AG09309 (cell line): Measurements from ENCODE around the gene FERMT1.

Source experiments
- DNase-seq: peaks from one replicate; pipeline ENCODE4 v3.0.0-alpha.2; 2010; ENCODE audit warnings: low read depth
- H3K4me3 ChIP-seq: 2 replicates; pipeline ENCODE4 v1.5.1; 2011; ENCODE audit warnings: mild to moderate bottlenecking, low read depth, low read length, moderate library complexity; ENCODE audit not compliant: control insufficient read depth
- CTCF ChIP-seq: IDR thresholded peaks from 2 replicates; pipeline ENCODE4 v1.5.1; 2011; ENCODE audit warnings: mild to moderate bottlenecking, low read depth, low read length, inconsistent platforms; ENCODE audit not compliant: insufficient read depth, control insufficient read depth; ENCODE audit errors: missing control alignments

The FERMT1 gene

GRCh38 chr20:6066582-6066981 is 56.2 kb downstream of the FERMT1 start:
- no peak overlapping the region for H3K4me3 ChIP-seq
- DNase-seq = no peak
- no peak for TF ChIP-seq CTCF

GRCh38 chr20:6061544-6061943 is 61.3 kb downstream of the FERMT1 start:
- no peak for DNase-seq
- no peak overlapping the region for H3K4me3 ChIP-seq
- TF ChIP-seq CTCF = no peak

DNA sequence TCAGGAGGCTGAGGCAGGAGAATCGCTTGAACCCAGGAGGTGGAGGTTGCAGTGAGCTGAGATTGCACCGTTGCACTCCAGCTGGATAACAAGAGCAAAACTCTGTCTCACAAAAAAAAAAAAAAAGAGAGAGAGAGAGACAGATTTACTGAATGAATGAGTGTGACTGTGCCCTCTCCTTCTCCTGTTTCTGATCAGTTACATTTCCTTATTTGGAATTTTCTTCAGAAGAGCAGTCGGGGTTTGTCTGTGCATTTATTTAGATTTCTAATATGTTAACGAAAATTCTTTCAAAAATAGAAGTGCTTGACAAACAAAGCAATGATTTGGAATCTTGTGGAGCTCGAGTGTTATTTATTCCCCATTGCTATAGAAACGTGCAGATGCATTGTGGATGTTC is 62.6 kb downstream of the FERMT1 start:
- H3K4me3 ChIP-seq = no peak overlapping the region
- DNase-seq = no peak
- TF ChIP-seq CTCF = no peak

DNA sequence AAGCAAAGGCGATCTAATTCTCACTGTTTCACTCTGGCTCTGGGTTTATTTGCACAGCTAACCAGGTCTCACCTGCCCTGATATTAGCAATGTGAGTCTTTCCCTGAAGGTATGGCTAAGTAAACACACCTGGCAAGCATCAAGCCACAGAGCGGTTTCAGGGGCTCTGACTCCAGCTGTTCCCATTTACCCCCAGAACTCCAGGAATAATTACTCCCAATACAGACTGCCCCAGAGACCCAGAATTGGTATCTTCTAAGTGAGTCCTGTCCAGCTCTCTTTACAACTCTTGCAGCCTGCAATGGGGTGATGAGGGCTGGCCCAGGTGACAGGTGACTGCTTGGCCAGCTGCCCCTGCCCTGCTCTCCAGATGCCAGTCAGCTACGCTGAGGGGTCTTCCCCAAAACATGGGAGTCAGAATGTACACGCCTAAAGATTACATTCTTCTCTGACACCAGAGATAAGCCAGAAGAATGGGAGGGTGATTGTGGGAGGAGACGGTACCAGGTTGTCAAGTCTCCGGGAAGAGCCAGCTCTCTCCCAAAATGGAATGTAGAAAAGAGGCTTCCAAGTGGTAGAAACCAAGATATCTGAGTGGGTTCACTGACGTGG is 64.0 kb downstream of the FERMT1 start:
- DNase-seq = no peak
- no peak overlapping the region for H3K4me3 ChIP-seq
- TF ChIP-seq CTCF = no peak

GRCh38 chr20:6057691-6058090 is 65.1 kb downstream of the FERMT1 start:
- no peak for DNase-seq
- no peak for TF ChIP-seq CTCF
- H3K4me3 ChIP-seq = no peak overlapping the region

DNA sequence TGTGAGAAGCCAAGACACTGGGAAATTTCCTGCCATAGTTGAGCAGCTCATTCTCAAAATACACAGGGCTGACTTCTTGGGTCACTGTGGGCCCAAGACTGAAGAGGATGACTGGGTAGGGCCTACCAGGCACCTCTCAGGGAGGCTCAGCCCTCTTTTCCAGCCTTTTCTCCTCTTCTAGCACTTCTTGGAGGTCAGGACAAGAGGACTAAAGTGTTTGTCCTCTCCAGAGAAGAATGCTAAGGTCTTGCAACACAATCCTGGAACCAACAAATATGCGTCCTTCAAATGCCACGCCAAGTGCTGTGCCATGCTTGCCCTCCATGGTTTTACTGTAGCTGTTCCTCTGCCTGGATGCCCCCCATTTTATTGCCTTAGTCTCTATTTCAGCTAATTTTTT is 65.7 kb downstream of the FERMT1 start:
- no peak for DNase-seq
- TF ChIP-seq CTCF = no peak
- H3K4me3 ChIP-seq = no peak overlapping the region

DNA sequence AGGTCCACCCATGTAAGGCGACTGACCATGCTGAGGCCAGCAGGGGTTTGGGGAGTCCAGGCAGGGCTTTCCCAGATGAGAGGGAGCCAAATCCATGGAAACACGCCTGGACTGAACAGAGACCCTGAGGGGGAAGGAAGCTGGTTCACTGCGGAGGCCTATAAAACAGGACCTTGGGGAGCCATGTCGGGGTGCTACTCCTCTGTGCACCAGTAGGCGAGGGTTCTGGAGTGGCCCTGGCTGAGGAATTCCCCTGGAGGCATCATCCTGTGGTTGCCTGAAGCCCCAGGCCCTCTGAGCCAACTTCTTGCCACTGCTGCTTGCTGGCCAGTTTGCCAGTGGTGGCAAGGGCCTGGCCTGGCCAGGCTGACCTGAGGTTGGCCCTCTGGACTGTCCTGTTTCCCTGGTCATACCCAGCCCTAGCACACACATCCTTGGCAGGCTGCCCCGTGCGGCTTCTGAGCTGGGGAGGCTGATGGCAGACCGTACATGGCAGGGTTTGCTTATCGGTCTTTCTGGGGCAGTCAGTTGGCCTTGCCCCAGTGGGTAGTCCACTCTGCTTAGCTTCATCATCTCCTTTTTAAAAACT is 66.8 kb downstream of the FERMT1 start:
- no peak overlapping the region for H3K4me3 ChIP-seq
- TF ChIP-seq CTCF = no peak
- DNase-seq = no peak
